Osteoblast (primary cell): ENCODE measurements around the gene PDPK1. TPM values are rescaled to one million over a fixed set of nuclear protein-coding genes. Genes with fewer than 3 reads are reported as not detected.
"Not testable (repeated sequence)": the region's sequence is repeated elsewhere in the genome, so short reads cannot be mapped to it uniquely, and the experiment has no call there.

ENCODE experiments used
- DNase-seq: peaks from one replicate; pipeline ENCODE4 v3.0.0; 2011; ENCODE audit warnings: low spot score, mixed read lengths; ENCODE audit not compliant: insufficient read length; ENCODE audit errors: missing footprints
- H2AFZ ChIP-seq: 2 replicates; pipeline ENCODE4 v1.6.0; 2011; ENCODE audit warnings: mild to moderate bottlenecking, low read length
- H3K27ac ChIP-seq: 2 replicates; pipeline ENCODE4 v1.5.1; 2011; ENCODE audit warnings: mild to moderate bottlenecking, low read depth, low read length, moderate library complexity
- H3K27me3 ChIP-seq: 2 replicates; pipeline ENCODE4 v1.6.0; 2012; ENCODE audit warnings: mild to moderate bottlenecking, control low read depth, inconsistent platforms, low read length, moderate library complexity; ENCODE audit not compliant: insufficient read depth
- H3K36me3 ChIP-seq: 2 replicates; pipeline ENCODE4 v1.5.1; 2011; ENCODE audit warnings: mild to moderate bottlenecking, low read length, control low read depth, moderate library complexity; ENCODE audit not compliant: insufficient read depth
- H3K4me1 ChIP-seq: 2 replicates; pipeline ENCODE4 v1.5.1; 2011; ENCODE audit warnings: mild to moderate bottlenecking, low read length, control low read depth, moderate library complexity; ENCODE audit not compliant: insufficient read depth
- H3K4me2 ChIP-seq: 2 replicates; pipeline ENCODE4 v1.6.0; 2011; ENCODE audit warnings: mild to moderate bottlenecking, low read length; ENCODE audit not compliant: insufficient read depth
- H3K4me3 ChIP-seq: fragments of 200-600 bp; sonication (generic); 3 replicates; pipeline ENCODE4 v1.5.1; 2012; ENCODE audit warnings: mild to moderate bottlenecking, low read length, inconsistent platforms; ENCODE audit not compliant: insufficient read depth
- H3K79me2 ChIP-seq: 2 replicates; pipeline ENCODE4 v1.6.0; 2012; ENCODE audit warnings: mild to moderate bottlenecking, low read length, control low read depth, inconsistent platforms; ENCODE audit not compliant: insufficient read depth
- H3K9me3 ChIP-seq: 2 replicates; pipeline ENCODE4 v1.5.1; 2011; ENCODE audit warnings: low read depth, low read length, control low read depth
- H4K20me1 ChIP-seq: 2 replicates; pipeline ENCODE4 v1.6.0; 2012; ENCODE audit warnings: mild to moderate bottlenecking, low read length, control low read depth; ENCODE audit not compliant: insufficient read depth
- total RNA-seq: library from RNA; depleted of rRNA; stranded (reverse); fragments of >200 nt; gene quantifications from 2 replicates; pipeline ENCODE4 v1.2.3, GENCODE V29; 2012
- TF ChIP-seq, protein P1 (sequence below): IDR thresholded peaks from 2 replicates; pipeline ENCODE4 v1.5.1; 2011; ENCODE audit warnings: mild to moderate bottlenecking, low read depth, low read length, moderate library complexity; ENCODE audit errors: extremely low read depth

Gene PDPK1
- total RNA-seq, 1 donor = 23.2 TPM

DNA sequence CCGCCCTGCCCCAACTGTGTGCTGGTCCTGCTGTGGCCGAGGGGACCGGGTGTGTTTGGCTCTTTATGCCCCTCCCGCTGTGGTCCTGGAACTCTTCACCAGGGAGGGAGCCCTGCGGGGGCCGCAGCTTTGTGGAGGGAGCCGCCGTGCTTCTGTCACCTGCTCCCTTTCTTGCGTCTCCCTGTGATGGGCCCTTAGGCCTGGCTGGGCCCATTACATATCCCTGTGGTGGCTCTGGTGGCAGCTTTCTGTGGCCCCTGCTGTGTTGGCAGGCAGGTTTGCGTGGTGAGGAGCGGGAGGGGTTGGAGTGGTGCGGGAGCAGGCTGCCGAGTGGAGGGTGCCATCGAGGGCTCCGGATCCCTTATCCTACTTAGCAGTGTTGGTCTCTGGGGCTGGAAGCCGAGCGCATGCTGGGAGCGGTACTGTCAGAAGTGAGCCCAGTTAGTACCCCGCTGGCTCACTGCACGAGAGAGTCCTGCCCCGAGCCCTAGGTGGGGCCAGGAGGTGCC lies 60.4 kb downstream of the PDPK1 start:
- Histone ChIP-seq H3K4me2 (no peak overlapping the region), H3K4me1 (no peaks in the 10 kb centered on the region), H3K9me3 (no peaks in the 10 kb centered on the region), H2AFZ (no peak overlapping the region), H3K4me3 (no peak overlapping the region), H3K27ac (no peak overlapping the region), H3K79me2 (peaks cover 27% of the 10 kb centered on the region), H3K27me3 (no peaks in the 10 kb centered on the region), H3K36me3 (peaks cover 26% of the 10 kb centered on the region), H4K20me1 (peaks cover 12% of the 10 kb centered on the region)
- TF ChIP-seq, protein P1, sequence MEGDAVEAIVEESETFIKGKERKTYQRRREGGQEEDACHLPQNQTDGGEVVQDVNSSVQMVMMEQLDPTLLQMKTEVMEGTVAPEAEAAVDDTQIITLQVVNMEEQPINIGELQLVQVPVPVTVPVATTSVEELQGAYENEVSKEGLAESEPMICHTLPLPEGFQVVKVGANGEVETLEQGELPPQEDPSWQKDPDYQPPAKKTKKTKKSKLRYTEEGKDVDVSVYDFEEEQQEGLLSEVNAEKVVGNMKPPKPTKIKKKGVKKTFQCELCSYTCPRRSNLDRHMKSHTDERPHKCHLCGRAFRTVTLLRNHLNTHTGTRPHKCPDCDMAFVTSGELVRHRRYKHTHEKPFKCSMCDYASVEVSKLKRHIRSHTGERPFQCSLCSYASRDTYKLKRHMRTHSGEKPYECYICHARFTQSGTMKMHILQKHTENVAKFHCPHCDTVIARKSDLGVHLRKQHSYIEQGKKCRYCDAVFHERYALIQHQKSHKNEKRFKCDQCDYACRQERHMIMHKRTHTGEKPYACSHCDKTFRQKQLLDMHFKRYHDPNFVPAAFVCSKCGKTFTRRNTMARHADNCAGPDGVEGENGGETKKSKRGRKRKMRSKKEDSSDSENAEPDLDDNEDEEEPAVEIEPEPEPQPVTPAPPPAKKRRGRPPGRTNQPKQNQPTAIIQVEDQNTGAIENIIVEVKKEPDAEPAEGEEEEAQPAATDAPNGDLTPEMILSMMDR = no peak
- peak; percentile 68 for DNase-seq

DNA sequence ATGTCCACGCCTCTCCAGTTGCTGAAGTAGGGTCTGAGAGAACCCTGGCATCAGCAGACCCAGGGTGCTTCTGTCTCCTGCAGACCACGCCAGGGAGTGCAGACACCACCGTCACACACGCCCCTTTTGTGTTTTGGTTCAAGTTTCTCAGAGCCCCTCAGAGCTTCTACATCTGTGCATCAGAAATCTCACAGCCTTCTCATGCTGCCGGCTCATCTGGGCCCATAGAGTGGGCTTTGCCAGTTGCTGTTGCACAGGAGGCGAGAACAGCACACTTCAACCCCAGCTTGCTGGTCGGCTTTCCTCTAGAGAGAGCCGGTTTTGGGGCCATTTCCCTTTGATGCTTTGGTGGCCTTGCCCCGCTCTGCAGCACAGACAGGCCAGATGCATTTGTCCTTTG lies 60.9 kb downstream of the PDPK1 start:
- Histone ChIP-seq H3K9me3 (no peaks in the 10 kb centered on the region), H3K79me2 (peaks cover 21% of the 10 kb centered on the region), H3K4me1 (no peaks in the 10 kb centered on the region), H3K27me3 (no peaks in the 10 kb centered on the region), H3K4me2 (no peak overlapping the region), H2AFZ (no peak overlapping the region), H3K36me3 (peaks cover 26% of the 10 kb centered on the region), H3K4me3 (no peak overlapping the region), H4K20me1 (peaks cover 6% of the 10 kb centered on the region), H3K27ac (no peak overlapping the region)
- peak; percentile 75 for DNase-seq
- TF ChIP-seq, protein P1 = no peak

DNA sequence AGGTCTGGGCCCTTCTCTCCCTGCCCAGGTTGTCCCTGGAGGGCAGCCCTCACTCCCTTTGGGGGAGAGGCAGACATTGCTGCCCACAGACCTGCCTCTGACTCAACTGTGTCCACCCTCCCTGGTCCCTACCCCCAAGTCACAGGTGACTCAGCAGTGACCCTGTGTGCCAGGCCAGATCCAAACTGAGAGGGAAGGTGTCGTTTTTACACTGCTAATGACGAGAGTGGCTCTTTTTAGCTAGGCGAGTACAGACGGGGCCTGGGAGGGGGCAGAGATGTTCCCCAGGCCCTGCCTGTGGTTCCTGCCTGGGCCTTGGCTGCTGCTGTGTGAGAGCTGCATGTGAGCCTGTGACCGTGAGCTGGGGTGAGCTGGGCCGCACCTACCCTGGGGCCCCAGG lies 61.3 kb downstream of the PDPK1 start:
- H3K79me2 ChIP-seq = peaks cover 18% of the 10 kb centered on the region
- DNase-seq, H3K27ac ChIP-seq, H3K4me3 ChIP-seq, H3K4me2 ChIP-seq, H3K27me3 ChIP-seq, H4K20me1 ChIP-seq, H3K9me3 ChIP-seq, H3K4me1 ChIP-seq, H2AFZ ChIP-seq: not testable (repeated sequence)
- peaks cover 26% of the 10 kb centered on the region for H3K36me3 ChIP-seq

GRCh38 chr16:2599785-2600184 lies 62.0 kb downstream of the PDPK1 start:
- Histone ChIP-seq H3K79me2 (peaks cover 14% of the 10 kb centered on the region), H3K36me3 (peaks cover 26% of the 10 kb centered on the region)
- not testable (repeated sequence) for H3K4me3 ChIP-seq, H3K4me1 ChIP-seq, H2AFZ ChIP-seq, H3K4me2 ChIP-seq, H3K27ac ChIP-seq, H4K20me1 ChIP-seq, H3K9me3 ChIP-seq, H3K27me3 ChIP-seq, DNase-seq

GRCh38 chr16:2601301-2602025 lies 63.6 kb downstream of the PDPK1 start:
- not testable (repeated sequence) for H4K20me1 ChIP-seq, DNase-seq, H3K9me3 ChIP-seq

DNA sequence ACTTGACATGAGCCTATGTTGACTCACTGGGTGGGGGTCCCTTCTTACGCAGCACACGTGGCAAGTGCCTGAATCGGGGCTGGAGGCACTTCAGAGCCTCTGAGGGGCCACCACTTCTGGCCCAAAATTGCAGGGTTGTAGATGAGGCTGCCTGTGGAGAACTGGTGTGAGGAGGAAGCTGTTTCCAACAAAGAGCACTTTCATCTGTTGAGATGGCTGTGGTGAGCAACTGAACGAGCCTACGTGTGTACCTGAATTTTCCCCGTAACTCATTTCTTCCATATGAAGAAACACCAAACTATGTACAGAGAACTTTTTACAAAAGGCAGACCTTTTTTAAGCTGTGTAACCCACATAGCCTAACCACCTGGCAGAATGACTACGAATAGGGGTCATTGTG lies 64.4 kb downstream of the PDPK1 start:
- H2AFZ ChIP-seq, H3K27me3 ChIP-seq, DNase-seq, H3K4me1 ChIP-seq, H4K20me1 ChIP-seq, H3K9me3 ChIP-seq, H3K79me2 ChIP-seq, H3K27ac ChIP-seq, H3K4me3 ChIP-seq, H3K4me2 ChIP-seq: not testable (repeated sequence)
- peaks cover 18% of the 10 kb centered on the region for H3K36me3 ChIP-seq

More at GRCh38 chr16:2601301-2602025, 63.6 kb downstream of the PDPK1 start:
- H2AFZ ChIP-seq, H3K79me2 ChIP-seq, H3K27ac ChIP-seq, H3K4me3 ChIP-seq, H3K4me2 ChIP-seq, H3K4me1 ChIP-seq, H3K27me3 ChIP-seq: not testable (repeated sequence)
- peaks cover 26% of the 10 kb centered on the region for H3K36me3 ChIP-seq
